KMS-11 (cell line): ENCODE data around the gene FGF10.

Experiments
- H2AFZ ChIP-seq: fragments of 200-600 bp; sonication (generic); 2 replicates; pipeline ENCODE4 v1.6.1; 2016; ENCODE audit warnings: antibody characterized with exemption, mixed run types, low read depth
- H3K27ac ChIP-seq: fragments of 200-600 bp; sonication (generic); 2 replicates; pipeline ENCODE4 v1.6.1; 2016; ENCODE audit warnings: mild to moderate bottlenecking, mixed run types
- H3K27me3 ChIP-seq: fragments of 200-600 bp; sonication (generic); 2 replicates; pipeline ENCODE4 v1.6.1; 2017; ENCODE audit warnings: mild to moderate bottlenecking, low read depth, mixed run types, moderate library complexity; ENCODE audit not compliant: insufficient read depth
- H3K36me3 ChIP-seq: fragments of 200-600 bp; sonication (generic); 2 replicates; pipeline ENCODE4 v1.6.1; 2017; ENCODE audit warnings: mild to moderate bottlenecking, mixed run types; ENCODE audit not compliant: insufficient read depth
- H3K4me1 ChIP-seq: fragments of 200-600 bp; sonication (generic); 2 replicates; pipeline ENCODE4 v1.6.1; 2016; ENCODE audit warnings: mild to moderate bottlenecking, low read depth, mixed run types; ENCODE audit not compliant: poor library complexity, severe bottlenecking
- H3K4me2 ChIP-seq: fragments of 200-600 bp; sonication (generic); 2 replicates; pipeline ENCODE4 v1.7.0; 2016; ENCODE audit warnings: mild to moderate bottlenecking, mixed run types
- H3K4me3 ChIP-seq: fragments of 200-600 bp; sonication (generic); IDR thresholded peaks from 2 replicates; pipeline ENCODE4 v1.6.1; 2017; ENCODE audit warnings: low read depth, low read length, mixed read lengths; ENCODE audit not compliant: insufficient read depth
- H3K79me2 ChIP-seq: fragments of 200-600 bp; sonication (generic); 2 replicates; pipeline ENCODE4 v1.6.1; 2016; ENCODE audit warnings: low read depth, mixed run types; ENCODE audit not compliant: insufficient read depth
- H3K9ac ChIP-seq: fragments of 200-600 bp; sonication (generic); 2 replicates; pipeline ENCODE4 v1.6.1; 2016; ENCODE audit warnings: mild to moderate bottlenecking, mixed run types
- H4K20me1 ChIP-seq: fragments of 200-600 bp; sonication (generic); 2 replicates; pipeline ENCODE4 v1.6.1; 2016; ENCODE audit warnings: mild to moderate bottlenecking, mixed run types; ENCODE audit not compliant: insufficient read depth
- CTCF ChIP-seq: fragments of 200-600 bp; sonication (generic); conservative IDR thresholded peaks from 2 replicates; pipeline ENCODE4 v1.6.1; 2017; ENCODE audit warnings: low read depth, mild to moderate bottlenecking, antibody characterized with exemption, low read length, moderate library complexity, mixed read lengths

Gene FGF10

GRCh38 chr5:44384816-44385215, 4.4 kb downstream of the FGF10 start:
- H3K27ac ChIP-seq, result no peak overlapping the region
- no peak overlapping the region for H3K4me3 ChIP-seq
- no peaks in the 10 kb centered on the region for H3K4me1 ChIP-seq
- no peak overlapping the region for H2AFZ ChIP-seq
- H3K4me2 ChIP-seq, result no peak overlapping the region
- H3K36me3 ChIP-seq, result no peaks in the 10 kb centered on the region
- no peaks in the 10 kb centered on the region for H4K20me1 ChIP-seq
- no peaks in the 10 kb centered on the region for H3K79me2 ChIP-seq
- no peak overlapping the region for H3K9ac ChIP-seq
- TF ChIP-seq CTCF, result no peak
- H3K27me3 ChIP-seq, result no peaks in the 10 kb centered on the region

- H3K27me3 ChIP-seq, result no peaks in the 10 kb centered on the region
These were observed 6.3 kb downstream of the FGF10 start for GRCh38 chr5:44382894-44383293.

GRCh38 chr5:44377057-44377456, 12.2 kb downstream of the FGF10 start:
- Histone ChIP-seq H3K27me3 (no peaks in the 10 kb centered on the region), H3K4me2 (no peak overlapping the region), H3K27ac (no peak overlapping the region), H3K4me1 (no peaks in the 10 kb centered on the region), H3K79me2 (no peaks in the 10 kb centered on the region), H3K4me3 (no peak overlapping the region), H2AFZ (no peak overlapping the region), H3K9ac (no peak overlapping the region), H4K20me1 (no peaks in the 10 kb centered on the region), H3K36me3 (no peaks in the 10 kb centered on the region)
- TF ChIP-seq CTCF, result no peak

More at GRCh38 chr5:44382894-44383293, 6.3 kb downstream of the FGF10 start:
- Histone ChIP-seq H3K4me2 (no peak overlapping the region), H3K79me2 (no peaks in the 10 kb centered on the region), H3K4me3 (no peak overlapping the region), H2AFZ (no peak overlapping the region), H3K27ac (no peak overlapping the region), H3K9ac (no peak overlapping the region), H4K20me1 (no peaks in the 10 kb centered on the region), H3K4me1 (no peaks in the 10 kb centered on the region), H3K36me3 (no peaks in the 10 kb centered on the region)
- no peak for TF ChIP-seq CTCF

- H3K9ac ChIP-seq, result no peak overlapping the region
- H3K79me2 ChIP-seq, result no peaks in the 10 kb centered on the region
- no peak overlapping the region for H3K27ac ChIP-seq
- no peaks in the 10 kb centered on the region for H3K4me1 ChIP-seq
- H3K36me3 ChIP-seq, result no peaks in the 10 kb centered on the region
- H3K4me3 ChIP-seq, result no peak overlapping the region
- H2AFZ ChIP-seq, result no peak overlapping the region
- no peaks in the 10 kb centered on the region for H4K20me1 ChIP-seq
- TF ChIP-seq CTCF, result no peak
- H3K27me3 ChIP-seq, result no peaks in the 10 kb centered on the region
- H3K4me2 ChIP-seq, result no peak overlapping the region
These were observed 17.2 kb downstream of the FGF10 start for GRCh38 chr5:44372028-44372427.

GRCh38 chr5:44367203-44367602, 22.0 kb downstream of the FGF10 start:
- no peaks in the 10 kb centered on the region for H3K27me3 ChIP-seq
- H3K79me2 ChIP-seq, result no peaks in the 10 kb centered on the region
- no peak overlapping the region for H2AFZ ChIP-seq
- no peak overlapping the region for H3K4me3 ChIP-seq
- H3K27ac ChIP-seq, result no peak overlapping the region
- no peaks in the 10 kb centered on the region for H4K20me1 ChIP-seq
- no peak overlapping the region for H3K9ac ChIP-seq
- no peaks in the 10 kb centered on the region for H3K36me3 ChIP-seq
- no peak overlapping the region for H3K4me2 ChIP-seq
- H3K4me1 ChIP-seq, result no peaks in the 10 kb centered on the region
- no peak for TF ChIP-seq CTCF
